ENCODE measurements around the gene FAM135A.

- TF ChIP-seq CTCF (IDR thresholded peaks at IDR 0.05; ENCODE audit: low read depth, low read length) = no peak
- TF ChIP-seq POLR2A (IDR thresholded peaks at IDR 0.05; ENCODE audit: extremely low read depth, insufficient read length) = no peak
- no peak for TF ChIP-seq MAX (IDR thresholded peaks at IDR 0.05; ENCODE audit: low read depth, low read length)
These were observed 134.6 kb downstream of the FAM135A start for GRCh38 chr6:70547905-70548304.

All from NB4 (cell line).